HFFc6 (cell line): Measurements from ENCODE around the gene ADAP2. TPM values are rescaled to one million over a fixed set of nuclear protein-coding genes. Genes with fewer than 3 reads are reported as not detected.
"Not testable (repeated sequence)": the region's sequence is repeated elsewhere in the genome, so short reads cannot be mapped to it uniquely, and the experiment has no call there.

Experiments used
- DNase-seq: peaks from one replicate; pipeline ENCODE4 v3.0.0-alpha.2; 2018
- H3K27ac Mint-ChIP-seq: 2 replicates; pipeline ENCODE4 v1.8.0; 2020; ENCODE audit warnings: mild to moderate bottlenecking, mixed read lengths
- H3K27me3 Mint-ChIP-seq: 2 replicates; pipeline ENCODE4 v1.8.0; 2021; ENCODE audit warnings: mild to moderate bottlenecking, moderate library complexity, mixed read lengths; ENCODE audit not compliant: insufficient read depth
- H3K36me3 Mint-ChIP-seq: 2 replicates; pipeline ENCODE4 v1.8.0; 2021; ENCODE audit warnings: low read depth, mixed read lengths
- H3K4me1 Mint-ChIP-seq: 2 replicates; pipeline ENCODE4 v1.8.0; 2020; ENCODE audit warnings: low read depth, mixed read lengths
- H3K4me3 Mint-ChIP-seq: 2 replicates; pipeline ENCODE4 v1.8.0; 2020; ENCODE audit warnings: mild to moderate bottlenecking, moderate library complexity, mixed read lengths
- H3K9me3 Mint-ChIP-seq: 2 replicates; pipeline ENCODE4 v1.8.0; 2020; ENCODE audit warnings: mild to moderate bottlenecking, mixed read lengths
- total RNA-seq, 6 experiments: library from RNA; stranded (reverse); fragmentation: NEBNext Ultra II Directional; extraction: Animal tissue kit (Norgen Biotek cat#: 25700); gene quantifications; 2 replicates in 1 of 6; 3 replicates in 5 of 6; pipeline ENCODE4 v1.2.3, GENCODE V29; 2021
- TF ChIP-seq, protein P1 (sequence below): fragments of 200-600 bp; sonication (generic); IDR thresholded peaks from 2 replicates; pipeline ENCODE4 v1.5.0; 2021; ENCODE audit warnings: antibody characterized with exemption, mild to moderate bottlenecking

The ADAP2 gene
- total RNA-seq, 6 experiments from 2014 or later: 0.12 to 0.61 (median 0.37) TPM

- Mint-ChIP-seq H3K36me3 (peaks cover 17% of the 10 kb centered on the region), H3K4me1 (peaks cover 27% of the 10 kb centered on the region), H3K27me3 (no peaks in the 10 kb centered on the region; the same call in 1 of the 2 replicates), H3K27ac (peak within 1 kb of the TSS; percentile 88), H3K4me3 (peak within 1 kb of the TSS; percentile 95), H3K9me3 (no peaks in the 10 kb centered on the region)
- DNase-seq: peak; percentile 91
- TF ChIP-seq, protein P1, sequence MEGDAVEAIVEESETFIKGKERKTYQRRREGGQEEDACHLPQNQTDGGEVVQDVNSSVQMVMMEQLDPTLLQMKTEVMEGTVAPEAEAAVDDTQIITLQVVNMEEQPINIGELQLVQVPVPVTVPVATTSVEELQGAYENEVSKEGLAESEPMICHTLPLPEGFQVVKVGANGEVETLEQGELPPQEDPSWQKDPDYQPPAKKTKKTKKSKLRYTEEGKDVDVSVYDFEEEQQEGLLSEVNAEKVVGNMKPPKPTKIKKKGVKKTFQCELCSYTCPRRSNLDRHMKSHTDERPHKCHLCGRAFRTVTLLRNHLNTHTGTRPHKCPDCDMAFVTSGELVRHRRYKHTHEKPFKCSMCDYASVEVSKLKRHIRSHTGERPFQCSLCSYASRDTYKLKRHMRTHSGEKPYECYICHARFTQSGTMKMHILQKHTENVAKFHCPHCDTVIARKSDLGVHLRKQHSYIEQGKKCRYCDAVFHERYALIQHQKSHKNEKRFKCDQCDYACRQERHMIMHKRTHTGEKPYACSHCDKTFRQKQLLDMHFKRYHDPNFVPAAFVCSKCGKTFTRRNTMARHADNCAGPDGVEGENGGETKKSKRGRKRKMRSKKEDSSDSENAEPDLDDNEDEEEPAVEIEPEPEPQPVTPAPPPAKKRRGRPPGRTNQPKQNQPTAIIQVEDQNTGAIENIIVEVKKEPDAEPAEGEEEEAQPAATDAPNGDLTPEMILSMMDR: no peak
Observed at GRCh38 chr17:30906101-30906911, 15.4 kb upstream of the ADAP2 start, which contains the start of gene TEFM. TSS of gene TEFM (minus strand) at chr17:30906238. CDS start at chr17:30906198, 40 bp downstream.

DNA sequence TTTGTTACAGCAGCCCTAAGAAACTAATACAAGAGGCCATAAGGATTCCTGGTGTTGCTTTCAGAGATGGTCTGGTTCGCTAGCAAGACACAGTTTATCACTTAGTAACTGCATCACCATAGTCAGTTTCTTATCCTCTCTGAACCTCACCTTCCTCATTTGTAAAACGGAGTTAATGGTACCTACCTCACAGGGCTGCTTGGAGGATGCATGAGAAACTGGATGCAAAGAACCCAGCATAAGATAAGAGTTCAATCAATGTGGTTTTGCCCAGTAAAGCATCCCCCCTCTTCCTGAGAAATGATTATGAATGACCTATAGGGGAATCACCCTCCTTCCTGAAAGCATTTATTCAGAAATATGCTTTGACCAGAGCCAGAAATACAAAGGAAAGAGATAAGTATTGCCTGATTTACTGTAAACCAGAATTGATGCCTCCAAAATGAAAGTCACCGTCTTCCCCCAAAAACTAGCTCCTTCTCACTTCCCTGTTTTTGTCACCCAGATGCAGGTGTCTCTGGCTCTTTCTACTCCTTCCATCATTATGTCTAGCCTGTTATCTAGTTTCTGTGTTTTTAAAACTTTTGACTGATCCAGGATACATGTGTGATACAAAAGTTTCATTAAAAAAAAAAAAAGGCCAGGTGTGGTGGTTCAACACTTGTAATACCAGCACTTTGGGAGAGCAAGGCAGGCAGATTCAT lies 12.9 kb upstream of the ADAP2 start:
- Mint-ChIP-seq H3K36me3 (peaks cover 12% of the 10 kb centered on the region), H3K27ac (no peak overlapping the region), H3K4me3 (no peak overlapping the region), H3K9me3 (no peaks in the 10 kb centered on the region), H3K4me1 (peaks cover 22% of the 10 kb centered on the region), H3K27me3 (no peaks in the 10 kb centered on the region; the same call in 1 of the 2 replicates)
- TF ChIP-seq, protein P1: no peak
- no peak for DNase-seq

GRCh38 chr17:30910151-30910550 lies 11.6 kb upstream of the ADAP2 start:
- H3K9me3 Mint-ChIP-seq, H3K4me3 Mint-ChIP-seq, DNase-seq, H3K27ac Mint-ChIP-seq, H3K36me3 Mint-ChIP-seq, H3K27me3 Mint-ChIP-seq: not testable (repeated sequence)
- peaks cover 18% of the 10 kb centered on the region for H3K4me1 Mint-ChIP-seq

GRCh38 chr17:30913955-30914354 lies 7.8 kb upstream of the ADAP2 start:
- DNase-seq: no peak
- Mint-ChIP-seq H3K27ac (no peak overlapping the region), H3K36me3 (no peaks in the 10 kb centered on the region), H3K4me1 (no peaks in the 10 kb centered on the region), H3K4me3 (no peak overlapping the region), H3K27me3 (no peaks in the 10 kb centered on the region), H3K9me3 (no peaks in the 10 kb centered on the region)
- TF ChIP-seq, protein P1: no peak

- no peak overlapping the region for H3K4me3 Mint-ChIP-seq
- H3K9me3 Mint-ChIP-seq: no peaks in the 10 kb centered on the region
- TF ChIP-seq, protein P1: no peak
- DNase-seq: no peak
- no peak overlapping the region for H3K27ac Mint-ChIP-seq
- peaks cover 3% of the 10 kb centered on the region for H3K27me3 Mint-ChIP-seq
- no peaks in the 10 kb centered on the region; the same call in 1 of the 2 replicates for H3K36me3 Mint-ChIP-seq
- peaks cover 12% of the 10 kb centered on the region for H3K4me1 Mint-ChIP-seq
Observed at GRCh38 chr17:30915833-30916611, 5.7 kb upstream of the ADAP2 start.
